ENCODE measurements around the gene MND1. TPM values are rescaled to one million over a fixed set of nuclear protein-coding genes. Genes with fewer than 3 reads are reported as not detected.

MND1 gene
- total and polyA plus RNA-seq, 2 of the 8 experiments (the other 6 are each of a cell fraction or from before 2014, with no cell fraction given): 4.4 to 26.2 TPM

- H3K4ac ChIP-seq (replicated peaks; ENCODE audit: insufficient read length, low read depth, low read length): no peak overlapping the region
- peaks cover 12 to 59% (median 25%) of the 10 kb centered on the region in 4 experiments; a peak in 7 of 8 replicates for H3K36me3 ChIP-seq (ENCODE audit: control insufficient read depth in 2 of 4, insufficient read depth in 4 of 4, low read length in 3 of 4)
- H3K4me1 ChIP-seq (replicated peaks in 1 of 4; ENCODE audit: control insufficient read depth in 3 of 4, insufficient read depth in 4 of 4, low read length in 3 of 4): peaks cover 0 to 11% (median 1%) of the 10 kb centered on the region in 4 experiments; a peak in 4 of 7 replicates
- ChIA-PET CTCF (ENCODE audit: partially characterized antibody) (interaction anchor here (0.6 to 1.8 kb wide), 17 partner anchors 9 to 153 kb away, joined by 3 to 6 read pairs (median 4); partner anchors contain the start of gene TRIM2), POLR2A (ENCODE audit: partially characterized antibody) (interaction anchor here (0.9 to 1.4 kb wide), 3 partner anchors 10 to 73 kb away, joined by 3 to 4 read pairs (median 3); no protein-coding TSS in a partner anchor)
- no peak overlapping the region for H4K8ac ChIP-seq (ENCODE audit: extremely low read depth, insufficient read depth, low read length)
- 0 out of 4 replicates have a peak, but pooled peaks cover 0 to under 1% of the 10 kb centered on the region in 2 experiments for H3K79me2 ChIP-seq (ENCODE audit: control insufficient read depth in 1 of 2, insufficient read depth in 2 of 2, low read length in 2 of 2)
- no peak overlapping the region for H2BK120ac ChIP-seq (replicated peaks; ENCODE audit: low read depth, low read length)
- H3K79me1 ChIP-seq (ENCODE audit: low read depth, low read length): no peaks in the 10 kb centered on the region
- H3K9ac ChIP-seq (replicated peaks in 1 of 4; ENCODE audit: extremely low read depth in 1 of 4, low read depth in 3 of 4, low read length in 3 of 4): no peak overlapping the region
- H3K18ac ChIP-seq (ENCODE audit: extremely low read depth, low read length): no peak overlapping the region
- no peak overlapping the region for H4K5ac ChIP-seq (ENCODE audit: insufficient read length, low read depth, low read length)
- WGBS, 2 experiments (ENCODE audit: extremely low coverage in 1 of 2, insufficient coverage in 1 of 2, insufficient read length in 1 of 2, insufficient replicate concordance in 2 of 2, low coverage in 1 of 2, low lambda C conversion rate in 2 of 2, missing lambda C conversion rate in 1 of 2): 84% methylated on average over 11 of the region's 11 CpGs; no CpG with 5 or more reads in 1 of the 2 experiments
- H2BK20ac ChIP-seq (ENCODE audit: low read length): no peak overlapping the region
- H2BK12ac ChIP-seq (ENCODE audit: low read depth, low read length): no peak overlapping the region
- no peak overlapping the region for H3K4me3 ChIP-seq (ENCODE audit: extremely low read depth in 1 of 4, insufficient read depth in 2 of 4, low read depth in 3 of 4, low read length in 4 of 4)
- FAIRE-seq (no peak), DNase-seq (ENCODE audit: low read depth in 1 of 2, low spot score in 2 of 2) (no peak)
- no peak overlapping the region for H3K4me2 ChIP-seq (ENCODE audit: insufficient read depth in 1 of 2, low read depth in 2 of 2, low read length in 2 of 2)
- no peak overlapping the region for H3K14ac ChIP-seq (ENCODE audit: insufficient read length)
- no peaks in the 10 kb centered on the region for H3K23me2 ChIP-seq (ENCODE audit: low read depth, low read length)
- no peak overlapping the region for H3K56ac ChIP-seq (replicated peaks; ENCODE audit: insufficient read length, low read depth, low read length)
- H2AFZ ChIP-seq (ENCODE audit: low read length): no peak overlapping the region
- 0 out of 7 replicates have a peak, but pooled peaks cover 0 to 3% (median 0%) of the 10 kb centered on the region in 4 experiments for H3K27me3 ChIP-seq (replicated peaks in 1 of 4; ENCODE audit: control insufficient read depth in 3 of 4, extremely low read depth in 1 of 4, insufficient read depth in 3 of 4, low read length in 3 of 4)
- no peak overlapping the region for H3K23ac ChIP-seq (ENCODE audit: insufficient read length)
- no peak overlapping the region for H2BK15ac ChIP-seq (ENCODE audit: low read length)
- H2BK5ac ChIP-seq (ENCODE audit: low read depth, low read length): no peak overlapping the region
- TF ChIP-seq GTF2F1 (IDR thresholded peaks at IDR 0.05; ENCODE audit: borderline replicate concordance, low read depth, low read length): no peak
- TF ChIP-seq SIRT6 (IDR thresholded peaks at IDR 0.05; ENCODE audit: low read length): no peak
- no peak for TF ChIP-seq E2F6 (IDR thresholded peaks at IDR 0.05)
- H3K9me3 ChIP-seq (ENCODE audit: insufficient read depth in 2 of 2, low read depth in 1 of 2, low read length in 1 of 2): peaks cover 2 to 6% of the 10 kb centered on the region in 2 experiments; a peak in 1 of 4 replicates
- no peak overlapping the region for H3K27ac ChIP-seq (ENCODE audit: low read depth, low read length)
- no peak overlapping the region for H4K91ac ChIP-seq (replicated peaks; ENCODE audit: insufficient read length, low read length)
- no peak overlapping the region for H2AK5ac ChIP-seq (ENCODE audit: low read depth, low read length)
- H4K20me1 ChIP-seq (replicated peaks in 1 of 2; ENCODE audit: control insufficient read depth in 1 of 2, insufficient read depth in 2 of 2, low read length in 2 of 2): no peaks in the 10 kb centered on the region
Measured at GRCh38 chr4:153296040-153296823, 48.3 kb upstream of the MND1 start.

Data from H1 (cell line).